H1 (cell line): ENCODE results near the gene DYNC1H1. TPM values are rescaled to one million over a fixed set of nuclear protein-coding genes. Genes with fewer than 3 reads are reported as not detected.

Source experiments
- FOSL1 ChIP-seq: IDR thresholded peaks from 2 replicates; pipeline ENCODE4 v1.6.1; 2011; ENCODE audit warnings: mild to moderate bottlenecking, low read depth, low read length, moderate library complexity; ENCODE audit not compliant: insufficient read depth
- GABPA ChIP-seq: IDR thresholded peaks from 2 replicates; pipeline ENCODE4 v1.6.1; 2011; ENCODE audit warnings: mild to moderate bottlenecking, low read length, moderate library complexity, borderline replicate concordance; ENCODE audit not compliant: insufficient read depth
- RBBP5 ChIP-seq: IDR thresholded peaks from 2 replicates; pipeline ENCODE4 v1.7.1; 2012; ENCODE audit warnings: low read depth, mild to moderate bottlenecking, inconsistent platforms, low read length, moderate library complexity, borderline replicate concordance
- SP2 ChIP-seq: IDR thresholded peaks from 2 replicates; pipeline ENCODE4 v1.6.1; 2012; ENCODE audit warnings: mild to moderate bottlenecking, low read length, inconsistent platforms
- polyA plus RNA-seq, 7 experiments: library from polyadenylated mRNA; depleted of rRNA in 3 of 7; stranded (reverse) in 5 of 7; unstranded in 2 of 7; fragments of >200 nt in 5 of 7; fragments of 200-250 nt in 2 of 7; gene quantifications; 1 replicate in 5 of 7; 2 replicates in 1 of 7; 4 replicates in 1 of 7; pipeline versions ENCODE4 v1.2.1 to v1.2.3, GENCODE V29; 2011 to 2013; ENCODE audit warnings: missing spikeins in 2 of 7, mixed read lengths in 2 of 7
- total RNA-seq: library from RNA; stranded (reverse); fragmentation: NEBNext Ultra II Directional; extraction: Animal tissue kit (Norgen Biotek cat#: 25700); gene quantifications from 2 replicates; pipeline ENCODE4 v1.2.1, GENCODE V29; 2021

DYNC1H1 gene
- total and polyA plus RNA-seq, 2 of the 8 experiments (the other 6 are each of a cell fraction or from before 2014, with no cell fraction given): 238 to 387 TPM

DNA sequence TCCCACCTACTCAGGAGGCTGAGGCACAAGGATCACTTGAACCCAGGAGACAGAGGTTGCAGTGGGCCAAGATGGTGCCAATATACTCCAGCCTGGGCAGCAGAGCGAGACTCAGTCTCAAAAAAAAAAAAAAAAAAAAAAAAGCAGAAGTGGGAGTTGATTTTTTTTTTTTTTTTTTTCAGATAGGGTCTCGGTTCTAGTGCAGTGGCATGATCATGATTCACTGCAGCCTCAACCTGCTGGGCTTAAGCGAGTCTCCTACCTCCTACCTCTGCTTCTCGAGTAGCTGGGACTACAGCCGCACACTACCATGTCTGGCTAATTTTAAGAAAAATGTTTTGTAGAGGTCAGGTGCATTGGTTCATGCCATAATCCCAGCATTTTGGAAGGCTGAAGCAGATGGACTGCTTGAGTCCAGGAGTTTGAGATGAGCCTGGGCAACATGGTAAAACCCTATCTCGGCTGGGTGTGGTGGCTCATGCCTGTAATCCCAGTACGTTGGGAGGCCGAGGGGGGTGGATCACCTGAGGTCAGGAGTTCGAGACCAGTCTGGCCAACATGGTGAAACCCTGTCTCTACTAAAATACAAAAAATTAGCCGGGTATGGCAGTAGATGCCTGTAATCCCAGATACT, 138.8 kb downstream of the DYNC1H1 start (continued):
- TF ChIP-seq FOSL1 (no peak), GABPA (no peak), SP2 (no peak), RBBP5 (no peak)
